GM19240 (cell line): ENCODE measurements around the gene FMC1.
A peak's percentile ranks its signal among the peaks of the same experiment; 100 is the strongest.
"Not testable (repeated sequence)": the region's sequence is repeated elsewhere in the genome, so short reads cannot be mapped to it uniquely, and the experiment has no call there.

Source experiments
- DNase-seq: peaks from one replicate; pipeline ENCODE4 v3.0.0; 2011; ENCODE audit warnings: low spot score; ENCODE audit not compliant: insufficient read length

The FMC1 gene, protein sequence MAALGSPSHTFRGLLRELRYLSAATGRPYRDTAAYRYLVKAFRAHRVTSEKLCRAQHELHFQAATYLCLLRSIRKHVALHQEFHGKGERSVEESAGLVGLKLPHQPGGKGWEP

DNA sequence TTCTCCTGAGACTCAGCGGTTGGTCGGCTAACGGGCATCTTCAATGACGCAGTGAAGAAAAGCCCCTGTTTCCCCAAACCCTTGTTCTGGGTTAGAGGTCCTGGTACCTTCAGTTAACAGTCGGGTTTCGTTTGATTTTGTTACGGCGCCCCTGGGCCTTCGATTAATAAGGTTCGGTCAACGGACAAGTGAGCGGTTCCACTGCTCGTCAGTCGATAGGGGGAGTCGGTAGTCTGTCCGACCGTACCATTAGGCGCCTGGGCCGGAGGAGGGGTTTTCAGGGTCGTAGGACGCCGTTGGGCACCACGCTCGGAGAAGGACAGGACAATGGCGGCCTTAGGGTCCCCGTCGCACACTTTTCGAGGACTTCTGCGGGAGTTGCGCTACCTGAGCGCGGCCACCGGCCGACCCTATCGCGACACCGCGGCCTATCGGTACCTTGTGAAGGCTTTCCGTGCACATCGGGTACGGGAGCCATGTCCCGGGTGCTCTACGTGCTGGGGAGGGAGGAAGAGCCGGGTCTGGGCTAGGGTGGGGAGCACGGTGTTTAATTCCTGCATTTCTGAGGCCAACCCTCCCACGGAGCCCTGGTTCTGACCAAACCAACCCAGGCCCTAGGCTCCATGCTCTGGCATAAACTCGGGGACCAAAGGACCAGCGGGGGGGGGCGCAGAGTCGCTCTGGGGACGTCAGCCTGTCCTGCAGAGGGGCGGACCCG, at the start of gene FMC1:
Gene FMC1, plus strand, starts transcription at position 280 of the 718 bp plus-strand sequence. Its CDS starts 48 bp downstream, at position 328.
- DNase-seq: peak; percentile 22

DNA sequence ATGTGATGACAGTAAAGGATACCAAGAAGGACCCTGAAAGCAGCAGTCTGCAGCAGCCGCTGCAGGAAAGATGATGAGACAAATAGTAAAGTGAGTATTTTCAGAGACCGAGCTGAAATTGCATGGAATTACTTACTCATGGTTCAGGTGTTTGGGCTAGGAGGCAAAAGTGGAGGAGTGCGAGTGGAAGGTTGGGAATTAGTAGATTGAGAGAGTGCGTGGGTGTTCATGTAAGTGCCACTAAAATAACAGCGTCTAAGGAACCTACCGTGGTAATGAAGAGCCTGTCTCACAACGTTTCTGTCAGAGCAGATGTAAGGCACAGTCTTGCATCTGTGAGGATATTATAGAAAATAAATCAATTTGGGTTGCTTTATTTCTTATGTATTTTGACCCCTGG, 48.3 kb upstream of the FMC1 start:
- DNase-seq: no peak

DNA sequence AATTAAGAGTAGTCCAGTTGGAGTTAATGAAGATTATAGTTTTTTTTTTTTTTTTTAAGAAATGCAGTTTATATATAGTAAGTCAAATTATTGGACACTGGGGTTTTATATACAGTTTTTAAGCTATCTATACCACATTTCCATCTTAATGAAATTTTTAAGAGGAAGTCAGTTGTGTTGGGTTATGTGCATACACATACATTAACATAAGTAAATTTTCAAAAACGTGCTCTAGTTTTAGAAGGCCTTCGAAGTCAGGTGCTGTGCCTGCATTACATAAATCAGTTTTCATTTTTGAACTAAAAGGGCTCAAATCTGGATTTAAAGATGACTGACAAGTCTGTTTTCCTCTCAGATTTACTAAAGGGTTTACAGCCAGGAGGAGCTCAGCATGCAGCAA, 47.6 kb upstream of the FMC1 start:
- no peak for DNase-seq

- no peak for DNase-seq
These were observed 46.9 kb upstream of the FMC1 start for GRCh38 chr7:139294241-139294640.

GRCh38 chr7:139294951-139295575, 46.1 kb upstream of the FMC1 start:
- DNase-seq: no peak

GRCh38 chr7:139297795-139298194, 43.3 kb upstream of the FMC1 start:
- DNase-seq: no peak

DNA sequence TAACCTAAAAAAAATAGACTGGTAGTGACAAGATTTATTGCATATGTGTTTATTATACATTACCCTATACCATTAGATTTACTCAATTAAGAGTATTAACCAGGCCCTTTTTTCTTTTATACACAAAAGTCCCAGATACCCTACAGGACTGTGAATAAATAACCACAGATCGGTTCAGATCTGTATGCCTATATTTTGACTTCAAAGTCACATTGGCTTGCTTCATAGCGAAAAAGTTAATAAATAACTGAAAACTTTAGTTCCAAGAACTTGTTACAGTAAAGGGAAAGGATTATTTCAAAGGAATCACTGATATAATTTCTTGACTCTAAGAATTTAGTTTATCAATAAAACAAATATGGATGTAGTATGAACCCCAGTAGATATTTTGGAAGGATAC, 41.8 kb upstream of the FMC1 start:
- DNase-seq: no peak

DNA sequence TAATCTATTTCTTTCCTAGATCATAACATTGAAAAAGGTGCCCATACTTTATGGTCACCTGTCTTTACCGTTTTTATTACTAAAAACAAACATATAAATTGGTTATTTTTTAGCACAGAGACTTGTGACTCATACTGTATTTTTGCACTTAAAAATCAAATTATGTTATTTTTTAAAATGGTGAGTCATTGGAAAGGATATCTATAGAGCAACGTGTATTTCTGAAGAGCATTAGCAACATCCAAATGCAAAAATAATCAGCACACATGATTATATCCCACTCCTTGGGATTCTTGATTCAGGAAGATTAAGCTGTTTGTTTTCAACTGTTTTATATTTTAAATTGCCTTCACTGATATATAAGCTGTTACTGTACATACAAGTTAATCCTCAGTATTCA, 40.7 kb upstream of the FMC1 start:
- no peak for DNase-seq

- DNase-seq: no peak
These were observed 36.6 kb upstream of the FMC1 start for GRCh38 chr7:139304517-139304916.

GRCh38 chr7:139317939-139318505, 23.1 kb upstream of the FMC1 start:
- no peak for DNase-seq

DNA sequence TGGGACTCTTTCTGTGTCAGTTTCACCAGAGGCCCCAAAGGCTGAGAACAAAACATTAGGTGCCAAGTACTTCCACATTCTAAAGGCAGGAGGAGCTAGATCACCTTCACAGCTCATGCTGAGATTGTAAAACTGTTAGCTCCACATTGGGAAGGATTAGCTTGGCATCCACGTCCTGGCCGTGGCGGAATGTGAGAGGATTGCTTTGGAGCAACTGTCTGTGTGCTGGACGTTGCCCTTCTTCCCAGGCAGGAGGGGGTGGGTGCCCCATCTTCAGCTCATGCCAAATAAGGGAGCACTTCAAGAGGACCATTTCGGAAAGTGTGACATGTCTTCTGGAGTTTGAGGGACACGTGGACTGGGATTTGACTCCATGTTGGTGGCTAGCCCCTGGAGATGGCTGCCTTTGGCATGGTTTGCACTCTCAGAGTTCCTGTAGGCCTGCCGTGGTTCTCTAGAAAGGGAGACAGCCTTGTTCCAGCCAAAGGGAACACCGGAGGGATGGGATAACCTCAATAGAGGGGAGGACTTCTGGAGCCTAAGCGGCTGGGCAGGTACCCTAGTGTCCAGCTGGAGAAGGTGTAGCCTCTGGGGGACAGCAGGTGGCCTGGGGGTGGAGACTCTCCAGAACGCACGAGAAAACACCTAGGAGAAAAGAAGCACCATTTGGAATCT, 19.9 kb upstream of the FMC1 start:
- no peak for DNase-seq

DNA sequence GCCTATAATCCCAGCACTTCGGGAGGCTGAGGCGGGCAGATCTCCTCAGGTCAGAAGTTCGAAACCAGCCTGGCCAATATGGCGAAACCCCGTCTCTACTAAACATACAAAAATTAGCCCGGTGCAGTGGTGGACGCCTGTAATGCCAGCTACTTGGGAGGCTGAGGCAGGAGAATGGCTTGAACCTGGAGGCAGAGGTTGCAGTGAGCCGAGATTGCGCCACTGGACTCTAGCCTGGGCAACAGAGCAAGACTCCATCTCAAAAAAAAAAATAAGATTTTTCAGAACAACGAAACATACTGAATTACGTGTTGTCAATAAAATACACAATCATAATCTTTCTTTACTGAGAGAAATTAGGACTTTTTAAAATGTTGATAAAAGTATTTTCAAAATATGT, 16.4 kb upstream of the FMC1 start:
- not testable (repeated sequence) for DNase-seq

DNA sequence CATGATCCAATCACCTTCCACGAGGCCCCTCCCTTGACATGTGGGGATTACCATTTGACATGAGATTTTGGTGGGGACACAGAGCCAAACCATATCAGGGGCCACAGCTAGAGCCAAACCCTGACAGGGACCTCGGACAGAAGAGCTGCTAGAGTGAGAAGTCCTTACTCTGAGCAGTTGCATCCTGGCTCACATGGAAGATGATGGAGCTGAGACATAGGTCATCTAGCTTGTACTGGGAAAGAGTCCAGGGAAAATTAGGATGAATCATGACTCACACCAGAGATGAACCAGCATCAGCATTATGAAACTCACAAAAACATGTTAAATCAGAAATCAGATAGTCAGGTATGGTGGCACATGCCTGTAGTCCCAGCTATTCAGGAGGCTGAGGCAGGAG, 12.8 kb upstream of the FMC1 start:
- DNase-seq: no peak

DNA sequence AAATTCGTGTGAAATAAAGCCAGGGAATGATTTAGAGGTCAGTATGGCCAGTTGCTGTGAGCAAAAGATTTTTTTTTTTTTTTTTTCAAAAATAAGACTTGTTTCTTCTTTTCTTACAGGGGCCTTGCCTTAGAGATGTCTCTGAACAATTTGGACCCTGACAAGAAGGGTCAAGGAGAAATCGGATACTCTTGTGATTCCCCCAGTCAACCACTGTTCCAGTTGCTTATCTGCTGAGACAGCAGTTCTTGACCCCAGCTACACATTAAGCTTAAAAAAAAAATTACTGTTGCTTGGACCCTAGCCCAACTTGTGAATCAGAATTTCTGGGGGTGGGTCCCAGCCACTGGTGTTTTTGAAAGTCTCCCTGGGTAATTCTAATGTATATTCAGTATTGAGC, 12.0 kb upstream of the FMC1 start:
- no peak for DNase-seq

GRCh38 chr7:139330333-139331030, 10.7 kb upstream of the FMC1 start:
- no peak for DNase-seq

- no peak for DNase-seq
These were observed 8.3 kb upstream of the FMC1 start for GRCh38 chr7:139332697-139333359.

GRCh38 chr7:139333443-139333842, 7.7 kb upstream of the FMC1 start:
- not testable (repeated sequence) for DNase-seq

DNA sequence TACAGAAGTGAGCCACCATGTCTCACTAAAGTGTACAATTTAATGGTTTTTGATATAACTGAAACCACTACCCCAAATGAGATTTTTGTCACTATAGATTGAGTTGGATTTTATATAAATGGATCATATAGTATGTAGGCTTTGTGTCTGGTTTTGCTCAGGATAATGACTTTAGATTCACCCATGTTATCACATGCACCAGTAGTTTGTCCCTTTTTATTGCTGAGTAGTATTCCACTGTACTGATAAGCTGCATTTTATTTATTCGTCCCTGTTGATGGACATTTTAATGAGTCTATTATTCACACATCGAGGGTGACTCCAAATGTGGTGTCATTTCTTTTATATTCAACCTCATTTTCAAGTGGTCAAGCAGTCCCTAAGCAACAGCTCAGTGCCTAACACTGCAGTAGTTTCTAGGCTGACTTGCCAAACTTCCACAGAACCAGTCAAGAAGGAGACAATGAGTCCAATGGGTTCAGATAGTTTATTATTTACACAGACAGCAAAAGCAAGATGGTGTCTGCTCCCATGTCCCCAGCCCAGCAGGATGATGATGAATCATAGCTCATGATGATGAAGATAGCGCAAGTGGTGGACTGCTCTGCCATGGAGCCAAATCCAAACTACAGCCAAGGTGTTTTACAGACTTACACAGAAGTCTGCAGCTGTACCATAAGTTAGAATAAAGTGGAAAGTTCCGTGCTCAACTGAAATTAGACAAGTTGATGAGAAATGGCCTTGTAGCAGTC, 6.6 kb upstream of the FMC1 start:
- DNase-seq: no peak

GRCh38 chr7:139339025-139339424, 2.1 kb upstream of the FMC1 start:
- DNase-seq: no peak

DNA sequence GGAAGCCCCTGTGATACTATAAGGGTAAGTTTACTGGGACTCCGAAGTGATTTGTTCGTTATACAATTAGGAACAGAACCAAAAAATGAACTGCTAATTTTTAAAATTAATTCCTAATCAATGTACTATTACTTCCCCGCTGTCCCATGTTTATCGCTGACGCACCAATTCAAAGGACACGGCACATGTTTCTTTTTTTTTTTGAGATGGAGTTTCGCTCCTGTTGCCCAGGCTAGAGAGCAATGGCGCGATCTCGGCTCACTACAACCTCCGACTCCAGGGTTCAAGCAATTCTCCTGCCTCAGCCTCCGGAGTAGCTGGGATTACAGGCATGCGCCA, 1.5 kb upstream of the FMC1 start:
- no peak for DNase-seq
